Ishikawa (cell line): ENCODE results near the gene MEF2A.

Source experiments
- CEBPB ChIP-seq: IDR thresholded peaks from 2 replicates; pipeline ENCODE4 v1.6.1; 2012
- EP300 ChIP-seq: IDR thresholded peaks from 2 replicates; pipeline ENCODE4 v1.6.1; 2012; ENCODE audit warnings: borderline replicate concordance
- FOXM1 ChIP-seq: IDR thresholded peaks from 2 replicates; pipeline ENCODE4 v1.6.1; 2012; ENCODE audit warnings: low read depth, borderline replicate concordance
- NFIC ChIP-seq: IDR thresholded peaks from 2 replicates; pipeline ENCODE4 v1.6.1; 2012
- YY1 ChIP-seq: IDR thresholded peaks from 2 replicates; pipeline ENCODE4 v1.6.1; 2012; ENCODE audit warnings: low read depth
- TF ChIP-seq, protein P1 (sequence below): IDR thresholded peaks from 2 replicates; pipeline ENCODE4 v1.6.1; 2012
- TF ChIP-seq, protein P2 (sequence below): IDR thresholded peaks from 2 replicates; pipeline ENCODE4 v1.6.1; 2012; ENCODE audit warnings: low read depth, mild to moderate bottlenecking

- TF ChIP-seq NFIC (no peak), EP300 (no peak), CEBPB (no peak), YY1 (no peak), FOXM1 (no peak)
- TF ChIP-seq, protein P1, sequence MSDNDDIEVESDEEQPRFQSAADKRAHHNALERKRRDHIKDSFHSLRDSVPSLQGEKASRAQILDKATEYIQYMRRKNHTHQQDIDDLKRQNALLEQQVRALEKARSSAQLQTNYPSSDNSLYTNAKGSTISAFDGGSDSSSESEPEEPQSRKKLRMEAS, result no peak
- TF ChIP-seq, protein P2, sequence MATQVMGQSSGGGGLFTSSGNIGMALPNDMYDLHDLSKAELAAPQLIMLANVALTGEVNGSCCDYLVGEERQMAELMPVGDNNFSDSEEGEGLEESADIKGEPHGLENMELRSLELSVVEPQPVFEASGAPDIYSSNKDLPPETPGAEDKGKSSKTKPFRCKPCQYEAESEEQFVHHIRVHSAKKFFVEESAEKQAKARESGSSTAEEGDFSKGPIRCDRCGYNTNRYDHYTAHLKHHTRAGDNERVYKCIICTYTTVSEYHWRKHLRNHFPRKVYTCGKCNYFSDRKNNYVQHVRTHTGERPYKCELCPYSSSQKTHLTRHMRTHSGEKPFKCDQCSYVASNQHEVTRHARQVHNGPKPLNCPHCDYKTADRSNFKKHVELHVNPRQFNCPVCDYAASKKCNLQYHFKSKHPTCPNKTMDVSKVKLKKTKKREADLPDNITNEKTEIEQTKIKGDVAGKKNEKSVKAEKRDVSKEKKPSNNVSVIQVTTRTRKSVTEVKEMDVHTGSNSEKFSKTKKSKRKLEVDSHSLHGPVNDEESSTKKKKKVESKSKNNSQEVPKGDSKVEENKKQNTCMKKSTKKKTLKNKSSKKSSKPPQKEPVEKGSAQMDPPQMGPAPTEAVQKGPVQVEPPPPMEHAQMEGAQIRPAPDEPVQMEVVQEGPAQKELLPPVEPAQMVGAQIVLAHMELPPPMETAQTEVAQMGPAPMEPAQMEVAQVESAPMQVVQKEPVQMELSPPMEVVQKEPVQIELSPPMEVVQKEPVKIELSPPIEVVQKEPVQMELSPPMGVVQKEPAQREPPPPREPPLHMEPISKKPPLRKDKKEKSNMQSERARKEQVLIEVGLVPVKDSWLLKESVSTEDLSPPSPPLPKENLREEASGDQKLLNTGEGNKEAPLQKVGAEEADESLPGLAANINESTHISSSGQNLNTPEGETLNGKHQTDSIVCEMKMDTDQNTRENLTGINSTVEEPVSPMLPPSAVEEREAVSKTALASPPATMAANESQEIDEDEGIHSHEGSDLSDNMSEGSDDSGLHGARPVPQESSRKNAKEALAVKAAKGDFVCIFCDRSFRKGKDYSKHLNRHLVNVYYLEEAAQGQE, result no peak
These were observed 9.2 kb upstream of the MEF2A start for GRCh38 chr15:99556578-99556977.
